Large intestine (tissue), 3 donors: ENCODE data around the gene LMBRD2. TPM values are rescaled to one million over a fixed set of nuclear protein-coding genes. Genes with fewer than 3 reads are reported as not detected.

ENCODE experiments used
- DNase-seq, 2 donors: peaks; one replicate each; pipeline versions ENCODE4 v3.0.0 to v3.0.0-alpha.2; 2013
- H3K27ac ChIP-seq: one replicate; pipeline ENCODE4 v1.5.1; 2013; ENCODE audit warnings: low read length
- H3K27me3 ChIP-seq: 2 replicates; pipeline ENCODE4 v1.6.1; 2013; ENCODE audit warnings: low read length; ENCODE audit not compliant: control insufficient read depth, insufficient read depth
- H3K36me3 ChIP-seq: 2 replicates; pipeline ENCODE4 v1.6.1; 2013; ENCODE audit warnings: low read length; ENCODE audit not compliant: control insufficient read depth, insufficient read depth
- H3K4me1 ChIP-seq: one replicate; pipeline ENCODE4 v1.6.1; 2013; ENCODE audit warnings: low read length; ENCODE audit not compliant: control insufficient read depth, insufficient read depth
- H3K4me3 ChIP-seq: one replicate; pipeline ENCODE4 v1.5.1; 2013; ENCODE audit warnings: low read length
- H3K9me3 ChIP-seq: one replicate; pipeline ENCODE4 v1.6.1; 2013; ENCODE audit warnings: mild to moderate bottlenecking, low read depth, low read length, moderate library complexity; ENCODE audit not compliant: control insufficient read depth
- WGBS: methylation state at CpG from one replicate; pipeline ENCODE4 v1.1.5; 2013; ENCODE audit warnings: low lambda C conversion rate; ENCODE audit not compliant: insufficient coverage; 5-methylcytosine and 5-hydroxymethylcytosine counted together
- polyA plus RNA-seq: library from polyadenylated mRNA; unstranded; fragments of 120-200 nt; gene quantifications from one replicate; pipeline ENCODE4 v1.2.1, GENCODE V29; 2013

The LMBRD2 gene
- polyA plus RNA-seq, 1 donor, result 17.8 TPM

DNA sequence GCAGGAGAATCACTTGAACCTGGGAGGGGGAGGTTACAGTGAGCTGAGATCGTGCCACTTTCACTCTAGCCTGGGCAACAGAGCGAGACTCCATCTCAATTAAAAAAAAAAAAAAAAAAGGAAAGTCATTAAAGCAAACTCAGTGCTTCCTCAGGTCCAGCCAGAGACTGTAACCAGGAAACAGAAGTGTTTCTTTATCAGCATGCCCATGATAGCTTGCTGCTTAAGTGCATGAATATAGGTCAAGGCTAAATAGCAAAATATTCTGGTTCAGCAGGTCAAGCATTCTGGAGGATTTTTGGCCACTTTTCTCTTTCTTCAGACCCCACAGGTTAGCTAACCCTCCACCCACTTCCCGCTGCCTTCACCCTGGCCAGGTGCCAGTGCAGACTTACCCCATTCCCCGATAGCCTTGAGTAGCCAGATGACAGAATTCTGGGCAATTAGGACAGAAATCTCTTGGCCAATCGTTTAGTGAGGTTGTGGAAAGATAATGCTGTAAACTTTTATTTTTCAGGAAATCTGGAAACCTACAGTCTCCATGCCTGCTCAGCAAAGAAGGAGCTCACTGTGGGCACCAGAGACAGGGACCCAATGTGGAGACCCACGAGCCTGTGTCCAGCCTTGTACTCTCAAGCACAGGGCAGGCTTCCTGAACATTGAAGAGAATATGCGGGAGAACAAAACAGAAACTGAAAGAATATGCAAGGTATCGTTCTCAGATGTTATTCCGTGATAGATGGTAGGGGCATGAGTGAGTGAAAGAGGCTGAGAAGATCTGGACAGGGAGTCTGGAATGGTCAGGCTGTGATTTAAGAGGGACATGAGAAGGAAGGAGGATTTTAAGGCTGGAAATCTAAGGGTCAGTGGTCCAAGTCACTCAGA, 80.8 kb downstream of the LMBRD2 start:
- Histone ChIP-seq H3K9me3 (no peaks in the 10 kb centered on the region), H3K4me3 (no peak overlapping the region), H3K27me3 (peaks cover 12% of the 10 kb centered on the region), H3K36me3 (no peaks in the 10 kb centered on the region), H3K4me1 (no peaks in the 10 kb centered on the region), H3K27ac (no peak overlapping the region)
- no peak for DNase-seq
- 72% methylated on average over 2 of the region's 9 CpGs for WGBS

DNA sequence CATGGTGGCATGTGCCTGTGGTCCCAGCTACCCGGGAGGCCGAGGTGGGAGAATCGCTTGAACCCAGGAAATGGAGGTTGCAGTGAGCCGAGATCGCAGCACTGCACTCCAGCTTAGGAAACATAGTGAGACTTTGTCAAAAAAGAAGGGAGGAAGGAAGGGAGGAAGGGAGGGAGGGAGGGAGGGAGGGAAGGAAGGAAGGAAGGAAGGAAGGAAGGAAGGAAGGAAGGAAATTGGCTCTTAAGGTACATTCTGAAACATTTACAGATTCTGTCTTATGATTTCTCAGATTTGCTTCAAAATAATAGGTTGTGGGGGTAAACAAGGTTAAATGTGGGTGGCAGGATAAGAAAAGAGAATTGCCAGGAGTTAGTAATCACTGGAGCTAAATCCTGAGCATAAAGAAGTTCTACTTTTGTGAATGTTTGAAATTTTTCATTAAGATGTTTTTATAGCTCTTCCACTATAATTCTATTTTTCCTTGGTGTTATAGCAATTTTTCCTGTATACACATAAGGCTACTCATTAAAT, 82.9 kb downstream of the LMBRD2 start:
- H3K4me3 ChIP-seq, result no peak overlapping the region
- no peaks in the 10 kb centered on the region for H3K36me3 ChIP-seq
- H3K9me3 ChIP-seq, result no peaks in the 10 kb centered on the region
- no peak overlapping the region for H3K27ac ChIP-seq
- DNase-seq, result no peak
- H3K27me3 ChIP-seq, result peaks cover 23% of the 10 kb centered on the region
- WGBS, result no CpG with 5 or more reads among the region's 5 CpGs
- H3K4me1 ChIP-seq, result no peaks in the 10 kb centered on the region

DNA sequence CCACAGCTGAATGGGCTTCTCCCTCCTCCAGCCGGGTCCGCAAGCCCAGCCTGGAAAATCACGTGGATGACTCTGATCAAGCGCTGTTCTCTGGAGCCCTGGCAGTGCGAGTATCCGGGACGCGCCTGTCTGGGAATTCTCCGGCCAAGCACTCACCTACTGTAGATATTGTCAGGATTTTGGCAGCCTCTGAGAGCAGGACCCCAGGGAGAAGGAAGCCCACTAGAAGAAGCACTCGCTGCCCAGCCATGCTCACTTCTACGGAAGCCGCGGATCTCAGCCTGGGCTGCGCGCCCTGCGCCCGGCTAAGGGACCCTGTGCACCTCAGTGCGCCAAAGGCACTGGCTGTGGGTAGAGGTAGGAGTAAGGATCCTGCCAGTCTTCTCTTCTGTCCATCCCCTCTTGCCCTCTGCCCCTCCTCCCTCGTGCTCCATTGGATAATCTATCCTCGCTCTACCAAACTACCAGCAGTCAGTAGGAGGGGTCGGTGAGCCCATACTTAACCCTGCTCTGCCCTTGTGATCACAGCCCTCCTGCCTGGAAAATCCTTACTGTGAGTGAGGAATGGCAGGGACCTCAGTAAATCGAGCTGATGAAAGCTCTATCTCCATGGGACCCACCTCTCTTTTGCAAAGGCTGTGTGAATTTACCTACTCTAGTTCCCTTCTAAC, 85.0 kb downstream of the LMBRD2 start, which contains the start of gene UGT3A2:
Gene UGT3A2, minus strand, starts transcription at position 343 of the 671 bp plus-strand sequence. Its CDS starts 93 bp downstream, at position 250.
- no peaks in the 10 kb centered on the region for H3K4me1 ChIP-seq
- no peak within 1 kb of the TSS for H3K27ac ChIP-seq
- H3K9me3 ChIP-seq, result no peaks in the 10 kb centered on the region
- DNase-seq, result peak in 1 of 2 donors; percentile 39
- WGBS, result no CpG with 5 or more reads among the region's 22 CpGs
- no peaks in the 10 kb centered on the region for H3K36me3 ChIP-seq
- H3K27me3 ChIP-seq, result peaks cover 23% of the 10 kb centered on the region
- peak within 1 kb of the TSS; percentile 32 for H3K4me3 ChIP-seq

DNA sequence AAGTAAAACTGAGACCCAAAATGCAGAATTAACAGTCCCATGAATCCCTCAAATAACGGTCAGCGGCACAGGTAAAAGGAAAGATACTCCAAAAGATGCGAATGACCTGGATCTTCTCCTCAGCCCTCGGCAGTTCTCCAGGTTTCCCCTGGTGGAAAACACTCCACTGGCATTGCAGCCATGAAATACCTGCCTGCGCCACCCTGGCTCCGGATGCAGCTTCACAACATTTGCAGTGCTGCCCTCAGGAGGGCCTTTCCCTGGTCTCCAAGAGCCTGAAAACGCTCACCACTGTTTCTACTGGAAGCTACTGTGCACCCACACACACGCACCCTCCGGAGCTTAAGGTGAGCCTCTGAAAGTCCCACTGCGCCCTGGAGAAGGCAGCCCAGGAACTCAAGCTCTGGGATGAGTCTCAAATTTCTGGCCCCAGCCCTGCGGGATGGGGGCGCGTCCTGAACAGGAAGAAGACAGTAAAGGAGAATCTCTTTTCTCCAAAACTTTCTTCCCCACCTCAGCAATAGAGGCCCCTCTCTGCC, 85.6 kb downstream of the LMBRD2 start:
- Histone ChIP-seq H3K9me3 (no peaks in the 10 kb centered on the region), H3K27me3 (peaks cover 23% of the 10 kb centered on the region), H3K4me1 (no peaks in the 10 kb centered on the region), H3K36me3 (no peaks in the 10 kb centered on the region), H3K27ac (no peak overlapping the region), H3K4me3 (peak overlapping the region; percentile 32)
- WGBS, result no CpG with 5 or more reads among the region's 13 CpGs
- no peak for DNase-seq

DNA sequence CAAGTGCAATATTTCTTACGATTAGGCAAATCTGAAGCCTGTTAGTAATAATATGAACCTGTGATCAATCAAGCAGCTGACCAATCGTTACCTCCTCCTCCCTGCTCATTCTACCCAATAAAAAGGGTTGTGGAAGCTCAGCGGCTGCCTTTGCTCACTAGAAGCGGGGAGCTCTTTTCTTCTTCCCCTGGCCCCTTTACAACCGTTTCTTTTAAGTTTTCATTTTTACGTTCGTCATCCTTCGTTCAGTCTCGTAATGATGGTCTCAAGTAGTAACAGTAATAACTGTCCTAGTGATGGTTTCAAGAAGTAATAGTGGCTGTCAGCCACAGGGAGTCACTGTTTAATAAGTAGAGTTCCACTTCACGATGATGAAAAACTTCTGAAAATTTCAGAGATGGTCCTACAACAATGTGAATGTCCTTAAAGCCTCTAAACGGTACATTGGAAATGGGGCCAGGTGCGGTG, 91.2 kb downstream of the LMBRD2 start:
- H3K27ac ChIP-seq, result no peak overlapping the region
- no peaks in the 10 kb centered on the region for H3K9me3 ChIP-seq
- H3K36me3 ChIP-seq, result no peaks in the 10 kb centered on the region
- H3K4me1 ChIP-seq, result no peaks in the 10 kb centered on the region
- no peak overlapping the region for H3K4me3 ChIP-seq
- no peak for DNase-seq
- peaks cover 8% of the 10 kb centered on the region for H3K27me3 ChIP-seq
- WGBS, result 91% methylated on average over 6 of the region's 12 CpGs

DNA sequence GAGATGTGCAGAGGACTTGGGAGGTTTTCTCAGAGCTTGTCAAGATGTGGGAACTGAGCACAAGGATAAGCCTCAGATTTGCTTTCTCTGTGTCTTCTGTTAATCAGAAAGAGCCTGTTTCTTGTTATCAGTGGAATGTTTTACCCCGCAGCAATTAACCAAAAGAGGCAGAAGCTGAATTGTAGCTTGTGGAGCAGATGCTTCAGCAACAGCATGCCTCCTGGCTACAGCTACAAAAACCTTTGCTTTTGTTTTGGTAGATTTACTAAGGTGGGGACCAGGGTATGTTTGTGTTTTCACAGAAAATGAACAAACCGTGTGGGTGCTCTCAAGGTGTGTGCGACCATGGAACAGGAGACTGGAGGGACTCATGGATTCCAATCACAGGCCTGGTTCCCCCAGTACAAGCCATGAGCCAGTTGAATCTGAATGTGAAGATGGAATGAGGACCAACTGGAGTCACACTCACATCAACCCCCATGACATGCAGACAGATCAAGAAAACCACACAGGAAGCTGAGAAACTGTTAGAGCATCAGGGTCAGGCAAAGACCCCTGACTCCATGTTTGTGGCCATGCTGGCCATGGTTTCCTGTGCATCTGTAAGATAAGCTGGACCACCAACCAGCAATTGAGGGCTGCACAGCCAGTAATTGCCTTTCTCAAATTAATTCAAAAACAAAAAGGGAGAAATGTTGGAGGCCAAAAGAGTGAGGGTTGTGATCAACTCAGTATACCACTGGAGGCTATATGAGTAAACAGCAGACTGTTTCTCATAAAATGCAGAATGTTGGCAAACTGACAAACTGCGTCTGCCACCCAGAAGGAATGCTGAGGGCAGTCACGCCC, 91.9 kb downstream of the LMBRD2 start:
- Histone ChIP-seq H3K27ac (no peak overlapping the region), H3K4me1 (no peaks in the 10 kb centered on the region), H3K9me3 (no peaks in the 10 kb centered on the region), H3K27me3 (peaks cover 4% of the 10 kb centered on the region), H3K4me3 (no peak overlapping the region), H3K36me3 (no peaks in the 10 kb centered on the region)
- 17% methylated on average over 1 of the region's 5 CpGs for WGBS
- no peak for DNase-seq

DNA sequence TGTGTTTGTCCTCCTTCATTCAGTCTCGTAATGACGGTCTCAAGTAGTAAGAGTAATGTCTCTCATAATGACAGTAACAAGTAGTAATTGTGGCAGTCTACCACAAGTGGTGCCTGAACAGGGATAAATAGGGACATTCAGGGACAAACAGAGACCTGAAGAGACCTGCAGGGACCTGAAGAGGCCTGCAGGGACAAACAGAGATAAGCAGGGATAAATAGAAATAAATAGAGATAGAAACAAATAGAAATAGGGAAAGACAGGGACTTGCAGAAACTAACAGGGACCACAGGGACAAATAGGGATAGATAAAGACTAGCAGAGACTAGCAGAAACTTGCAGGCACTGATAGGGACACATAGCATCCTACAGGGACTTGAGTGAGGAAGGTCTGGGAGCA, 92.9 kb downstream of the LMBRD2 start:
- no peak for DNase-seq
- no peak overlapping the region for H3K4me3 ChIP-seq
- H3K4me1 ChIP-seq, result no peaks in the 10 kb centered on the region
- no peaks in the 10 kb centered on the region for H3K36me3 ChIP-seq
- no peak overlapping the region for H3K27ac ChIP-seq
- no peaks in the 10 kb centered on the region for H3K27me3 ChIP-seq
- 88% methylated on average over 2 of the region's 2 CpGs for WGBS
- H3K9me3 ChIP-seq, result no peaks in the 10 kb centered on the region

DNA sequence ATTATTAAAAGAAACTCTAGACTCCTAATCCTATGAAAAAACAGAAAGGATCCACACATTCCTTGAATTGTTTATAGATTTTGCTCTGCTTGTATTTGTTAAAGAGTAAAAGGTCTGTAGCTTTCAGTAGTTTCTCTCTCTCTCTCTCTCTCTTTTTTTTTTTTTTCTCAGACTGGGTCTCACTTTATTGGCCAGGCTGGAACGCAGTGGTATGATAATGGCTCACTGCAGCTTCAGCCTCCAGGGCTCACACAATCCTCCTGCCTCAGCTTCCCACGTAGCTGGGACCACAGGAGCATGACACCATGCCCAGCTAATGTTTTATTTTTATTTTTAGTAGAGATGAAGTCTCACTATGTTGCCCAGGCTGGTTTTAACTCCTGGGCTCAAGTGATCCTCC, 94.3 kb downstream of the LMBRD2 start:
- no CpG with 5 or more reads among the region's 2 CpGs for WGBS
- no peak for DNase-seq
- H3K36me3 ChIP-seq, result no peaks in the 10 kb centered on the region
- no peak overlapping the region for H3K27ac ChIP-seq
- no peaks in the 10 kb centered on the region for H3K9me3 ChIP-seq
- H3K4me3 ChIP-seq, result no peak overlapping the region
- H3K4me1 ChIP-seq, result no peaks in the 10 kb centered on the region
- H3K27me3 ChIP-seq, result no peaks in the 10 kb centered on the region

DNA sequence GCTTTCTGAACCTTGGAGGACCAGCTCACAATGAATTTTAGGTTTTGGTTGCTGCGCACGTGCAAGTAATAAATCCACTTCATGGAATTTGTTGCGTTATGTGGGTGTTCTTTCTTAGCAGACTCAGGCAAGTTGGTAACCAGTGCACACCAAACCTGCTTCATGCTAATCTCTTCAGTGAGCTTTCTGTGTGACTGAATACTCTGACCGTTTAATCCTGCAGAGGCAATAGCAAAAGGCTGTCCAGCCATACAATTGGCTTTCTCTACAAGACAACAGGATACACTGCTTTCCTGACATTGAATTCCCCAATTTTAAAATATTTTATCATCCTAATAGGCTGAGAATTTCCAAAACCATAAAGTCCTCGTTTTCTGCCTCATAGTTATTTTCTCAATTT, 95.3 kb downstream of the LMBRD2 start:
- no peaks in the 10 kb centered on the region for H3K9me3 ChIP-seq
- H3K4me3 ChIP-seq, result no peak overlapping the region
- WGBS, result 100% methylated on average over 1 of the region's 5 CpGs
- no peaks in the 10 kb centered on the region for H3K36me3 ChIP-seq
- no peaks in the 10 kb centered on the region for H3K27me3 ChIP-seq
- no peak overlapping the region for H3K27ac ChIP-seq
- no peaks in the 10 kb centered on the region for H3K4me1 ChIP-seq
- DNase-seq, result no peak
